Cardiac muscle cell (in vitro differentiated cells and primary cell): ENCODE data around the gene MTERF2. TPM values are rescaled to one million over a fixed set of nuclear protein-coding genes. Genes with fewer than 3 reads are reported as not detected.

Experiments used
- DNase-seq, 2 donors: peaks; one replicate each; pipeline versions ENCODE4 v3.0.0 to v3.0.0-alpha.2; 2010 to 2017; ENCODE audit warnings: low read depth in 1 of 2, low spot score in 1 of 2
- H3K27ac ChIP-seq: fragments of 200-600 bp; sonication (generic); 2 replicates; pipeline ENCODE4 v1.5.1; 2016
- H3K27me3 ChIP-seq: fragments of 200-600 bp; sonication (generic); 2 replicates; pipeline ENCODE4 v1.6.0; 2016; ENCODE audit warnings: control low read depth
- H3K36me3 ChIP-seq: fragments of 200-600 bp; sonication (generic); 2 replicates; pipeline ENCODE4 v1.5.1; 2016; ENCODE audit warnings: control low read depth
- H3K4me1 ChIP-seq: fragments of 200-600 bp; sonication (generic); 2 replicates; pipeline ENCODE4 v1.8.1; 2017; ENCODE audit warnings: low read depth, mild to moderate bottlenecking, mixed run types
- H3K4me3 ChIP-seq: fragments of 200-600 bp; sonication (generic); 2 replicates; pipeline ENCODE4 v1.5.1; 2016; ENCODE audit warnings: mild to moderate bottlenecking
- H3K9me3 ChIP-seq: fragments of 200-600 bp; sonication (generic); 2 replicates; pipeline ENCODE4 v1.5.1; 2017; ENCODE audit warnings: low read depth, mild to moderate bottlenecking, control low read depth
- CTCF ChIP-seq: IDR thresholded peaks from 2 replicates; pipeline ENCODE4 v1.5.1; 2012; ENCODE audit warnings: low read depth, mild to moderate bottlenecking, low read length
- polyA plus RNA-seq: library from polyadenylated mRNA; unstranded; fragments of >200 nt; fragmentation: Nextera tagmentation; extraction: Ambion mirVana; gene quantifications from 2 replicates; pipeline ENCODE4 v1.2.1, GENCODE V29; 2016
- total RNA-seq: library from RNA; depleted of rRNA; stranded (reverse); fragments of >200 nt; gene quantifications from 2 replicates; pipeline ENCODE4 v1.2.3, GENCODE V29; 2016

Gene MTERF2
- total and polyA plus RNA-seq, 2 experiments from 2014 or later = 52.0 to 66.1 TPM

- TF ChIP-seq CTCF = no peak
- Histone ChIP-seq H3K9me3 (no peaks in the 10 kb centered on the region), H3K27ac (peak overlapping the region; percentile 92), H3K4me1 (peaks cover 40% of the 10 kb centered on the region), H3K27me3 (no peaks in the 10 kb centered on the region), H3K36me3 (peaks cover 5% of the 10 kb centered on the region), H3K4me3 (peak overlapping the region; percentile 1)
- peak; percentile 43 to 85 for DNase-seq
Observed at GRCh38 chr12:106978035-106978800, 8.7 kb downstream of the MTERF2 start.

- TF ChIP-seq CTCF = no peak
Observed at GRCh38 chr12:106976668-106977067, 10.3 kb downstream of the MTERF2 start.

GRCh38 chr12:106975993-106976658, 10.8 kb downstream of the MTERF2 start:
- no peak for TF ChIP-seq CTCF
- H3K4me3 ChIP-seq = no peak overlapping the region
- H3K27me3 ChIP-seq = no peaks in the 10 kb centered on the region
- H3K36me3 ChIP-seq = peaks cover 11% of the 10 kb centered on the region
- peaks cover 40% of the 10 kb centered on the region for H3K4me1 ChIP-seq
- H3K9me3 ChIP-seq = no peaks in the 10 kb centered on the region
- DNase-seq = peak in 1 of 2 donors; percentile 85
- H3K27ac ChIP-seq = peak overlapping the region; percentile 92

More at GRCh38 chr12:106976668-106977067, 10.3 kb downstream of the MTERF2 start:
- Histone ChIP-seq H3K27me3 (no peaks in the 10 kb centered on the region), H3K36me3 (peaks cover 6% of the 10 kb centered on the region), H3K9me3 (no peaks in the 10 kb centered on the region), H3K27ac (peak overlapping the region; percentile 92), H3K4me1 (peaks cover 40% of the 10 kb centered on the region), H3K4me3 (no peak overlapping the region)
- no peak for DNase-seq

GRCh38 chr12:106975098-106975497, 11.8 kb downstream of the MTERF2 start:
- TF ChIP-seq CTCF = no peak
- no peak for DNase-seq
- H3K9me3 ChIP-seq = no peaks in the 10 kb centered on the region
- H3K4me1 ChIP-seq = peaks cover 40% of the 10 kb centered on the region
- peaks cover 12% of the 10 kb centered on the region for H3K36me3 ChIP-seq
- peak overlapping the region; percentile 92 for H3K27ac ChIP-seq
- no peak overlapping the region for H3K4me3 ChIP-seq
- no peaks in the 10 kb centered on the region for H3K27me3 ChIP-seq

- TF ChIP-seq CTCF = no peak
- H3K36me3 ChIP-seq = peaks cover 12% of the 10 kb centered on the region
- H3K27me3 ChIP-seq = no peaks in the 10 kb centered on the region
- H3K4me3 ChIP-seq = no peak overlapping the region
- peaks cover 39% of the 10 kb centered on the region for H3K4me1 ChIP-seq
- H3K27ac ChIP-seq = peak overlapping the region; percentile 92
- DNase-seq = no peak
- H3K9me3 ChIP-seq = no peaks in the 10 kb centered on the region
Observed at GRCh38 chr12:106974511-106974910, 12.4 kb downstream of the MTERF2 start.
